ENCODE data around the gene MBD3L2.
"Not testable (repeated sequence)": the region's sequence is repeated elsewhere in the genome, so short reads cannot be mapped to it uniquely, and the experiment has no call there.

The MBD3L2 gene

GRCh38 chr19:7059977-7060376 is 10.9 kb downstream of the MBD3L2 start:
- not testable (repeated sequence) for DNase-seq (ENCODE audit: low read depth in 2 of 3, low spot score in 1 of 3)

GRCh38 chr19:7063339-7063738 is 14.2 kb downstream of the MBD3L2 start:
- DNase-seq (ENCODE audit: low read depth in 2 of 3, low spot score in 1 of 3): no peak

GRCh38 chr19:7063764-7064418 is 14.8 kb downstream of the MBD3L2 start:
- DNase-seq (ENCODE audit: low read depth in 2 of 3, low spot score in 1 of 3): no peak

DNA sequence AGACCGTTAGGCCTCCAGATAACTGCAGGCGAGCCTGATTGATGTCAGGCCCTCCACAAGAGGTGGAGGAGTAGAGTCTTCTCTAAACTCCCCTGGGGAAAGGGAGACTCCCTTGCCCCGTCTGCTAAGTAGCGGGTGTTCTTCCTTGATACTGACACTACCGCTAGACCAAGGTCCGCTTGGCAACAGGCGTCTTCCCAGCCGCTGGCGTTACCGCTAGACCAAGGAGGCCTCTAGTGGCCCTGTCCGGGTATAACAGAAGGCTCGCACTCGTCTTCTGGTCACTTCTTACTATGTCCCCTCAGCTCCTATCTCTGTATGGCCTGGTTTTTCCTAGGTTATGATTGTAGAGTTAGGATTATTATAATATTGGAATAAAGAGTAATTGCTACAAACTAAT is 18.0 kb downstream of the MBD3L2 start:
- not testable (repeated sequence) for DNase-seq (ENCODE audit: low read depth in 2 of 3, low spot score in 1 of 3)

DNA sequence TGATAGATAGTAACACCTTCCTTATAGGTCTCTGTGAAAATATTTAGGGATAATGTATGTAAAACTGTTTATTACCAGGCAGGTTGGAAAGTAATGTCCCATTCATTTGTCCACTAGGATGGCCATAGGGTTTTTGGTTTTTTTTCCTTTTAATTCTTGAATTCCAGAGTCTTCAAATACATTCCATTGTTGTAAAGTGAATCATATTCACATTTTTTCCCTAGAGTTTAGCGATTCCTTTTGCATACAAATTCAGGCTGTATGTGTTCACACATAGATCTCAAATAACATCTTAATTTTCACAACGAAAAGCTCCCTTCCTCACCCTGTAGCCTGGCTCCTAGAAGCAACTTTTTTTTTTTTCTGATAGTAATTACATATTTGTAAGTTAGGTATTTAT is 18.6 kb downstream of the MBD3L2 start:
- DNase-seq (ENCODE audit: low read depth in 2 of 3, low spot score in 1 of 3): no peak

DNA sequence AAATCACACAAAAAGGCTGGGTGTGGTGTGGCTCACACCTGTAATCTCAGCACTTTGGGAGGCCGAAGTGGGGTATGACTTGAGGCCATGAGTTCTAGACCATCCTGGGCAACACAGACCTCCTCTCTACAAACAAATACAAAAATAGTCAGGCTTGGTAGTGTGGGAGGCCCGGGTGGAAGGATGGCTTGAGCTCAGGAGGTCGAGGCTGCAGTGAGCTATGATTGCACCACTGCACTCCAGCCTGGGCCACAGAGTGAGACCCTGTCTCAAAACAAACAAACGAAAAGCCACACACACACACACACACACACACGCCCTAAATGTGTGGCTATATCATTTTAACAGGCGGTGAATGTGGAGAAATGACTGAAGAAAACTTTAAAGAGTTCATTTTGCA is 19.5 kb downstream of the MBD3L2 start:
- no peak for DNase-seq (ENCODE audit: low read depth in 2 of 3, low spot score in 1 of 3)

DNA sequence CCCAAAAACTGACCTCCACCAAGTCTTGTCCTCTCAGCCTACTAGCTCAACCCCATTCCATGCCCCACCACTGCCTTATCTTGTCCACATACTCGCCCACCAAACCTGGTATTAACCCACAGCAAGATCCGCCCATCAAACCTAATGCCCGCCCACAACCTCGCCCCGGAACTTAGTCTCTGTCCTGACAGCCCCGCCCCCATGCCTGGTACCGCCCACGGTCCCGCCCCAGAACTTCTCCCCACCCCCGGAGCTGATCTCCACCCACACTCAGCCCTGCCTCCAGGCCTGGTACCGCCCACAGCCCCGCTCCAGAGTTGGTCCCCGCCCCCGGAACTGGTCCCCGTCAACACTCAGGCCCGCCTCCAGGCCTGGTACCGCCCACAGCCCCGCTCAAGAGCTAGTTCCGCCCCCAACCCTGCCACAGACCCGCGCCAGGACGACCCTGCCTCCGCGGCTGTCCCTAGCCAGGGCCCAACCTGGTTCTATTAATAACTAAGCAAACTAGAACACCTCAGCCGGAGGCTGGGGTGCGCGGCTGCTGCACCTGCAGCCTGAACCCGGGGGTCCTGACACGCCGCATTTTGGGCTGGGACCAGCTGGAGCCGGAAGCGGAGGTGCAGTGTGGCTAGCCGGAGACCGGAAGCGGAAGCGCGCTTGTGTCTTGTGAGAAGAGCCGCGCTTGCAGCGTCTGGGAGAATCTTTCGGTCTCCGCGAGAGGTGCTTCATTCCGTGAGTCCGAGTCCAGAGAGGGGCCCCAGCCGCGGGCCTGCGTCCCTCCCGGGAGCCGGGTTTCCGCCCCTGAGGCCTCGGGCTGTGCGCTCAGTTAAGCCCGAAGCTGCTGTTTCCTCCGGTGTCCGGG is 20.2 kb downstream of the MBD3L2 start, which contains the start of gene ZNF557:
Gene ZNF557 (plus strand): TSS at position 662 of the 862 bp plus-strand sequence. CDS start 5,372 bp downstream, outside the sequence.
- DNase-seq (ENCODE audit: low read depth in 2 of 3, low spot score in 1 of 3): peak; percentile 98 to 99 (median 99)

DNA sequence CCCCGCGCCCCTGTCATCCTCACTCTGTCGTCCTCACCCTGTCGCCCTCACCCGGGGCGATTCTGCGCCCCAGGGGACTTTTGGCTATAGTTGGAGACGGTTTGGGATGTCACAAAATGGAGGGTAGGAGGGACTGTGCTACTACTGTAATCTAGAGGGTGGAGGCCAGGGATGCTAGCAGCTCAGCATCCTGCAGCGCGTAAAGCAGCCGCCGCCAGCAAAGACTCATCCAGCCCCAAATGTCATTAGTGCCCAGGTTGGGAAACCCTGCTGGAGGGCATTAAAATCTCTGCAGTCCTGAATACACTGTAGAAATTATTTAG is 20.7 kb downstream of the MBD3L2 start:
- no peak for DNase-seq (ENCODE audit: low read depth in 2 of 3, low spot score in 1 of 3)

DNA sequence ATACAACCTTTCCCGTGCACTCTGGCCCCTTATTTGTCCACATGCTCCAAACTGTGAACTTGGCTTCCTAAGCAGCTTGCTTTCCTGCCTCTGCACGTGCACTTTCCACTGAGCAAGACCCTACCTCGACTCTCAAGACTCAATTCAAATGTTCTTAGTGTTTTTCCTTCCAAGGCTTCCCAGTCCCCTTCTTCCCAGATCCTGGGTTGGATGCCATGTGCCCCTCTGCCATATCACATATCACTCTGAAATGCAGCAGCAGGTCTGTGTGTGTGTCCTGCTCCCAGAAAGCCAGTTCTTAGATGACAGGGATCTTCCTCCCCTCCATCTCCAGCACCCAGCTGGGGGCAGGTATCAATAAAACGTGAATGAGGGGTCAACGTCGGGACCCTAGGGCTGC is 23.4 kb downstream of the MBD3L2 start:
- no peak for DNase-seq (ENCODE audit: low read depth in 2 of 3, low spot score in 1 of 3)

DNA sequence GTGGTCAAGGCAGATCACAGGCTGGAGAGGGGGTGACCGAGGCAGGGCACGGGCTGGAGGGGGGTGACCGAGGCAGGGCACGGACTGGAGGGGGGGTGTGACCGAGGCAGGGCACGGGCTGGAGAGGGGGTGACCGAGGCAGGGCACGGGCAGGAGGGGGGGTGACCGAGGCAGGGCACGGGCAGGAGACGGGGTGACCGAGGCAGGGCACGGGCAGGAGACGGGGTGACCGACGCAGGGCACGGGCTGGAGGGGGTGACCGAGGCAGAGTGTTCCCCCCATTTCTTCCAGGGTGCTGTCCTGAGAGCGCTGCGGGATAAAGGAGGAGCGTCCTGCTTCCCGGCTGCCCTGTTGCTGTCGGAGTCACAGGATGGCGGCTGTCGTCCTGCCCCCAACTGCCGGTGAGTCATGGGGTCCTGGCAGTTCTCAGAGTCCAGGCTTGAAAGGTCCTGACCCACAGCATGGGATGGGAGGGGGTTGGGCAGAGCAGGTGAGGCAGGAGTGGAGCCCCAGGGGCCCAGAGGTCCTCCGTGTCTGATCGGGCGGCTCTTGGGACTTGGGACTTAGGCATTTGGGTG is 25.7 kb downstream of the MBD3L2 start:
- no peak for DNase-seq (ENCODE audit: low read depth in 2 of 3, low spot score in 1 of 3)

GRCh38 chr19:7076151-7076550 is 27.0 kb downstream of the MBD3L2 start:
- DNase-seq (ENCODE audit: low read depth in 2 of 3, low spot score in 1 of 3): no peak

DNA sequence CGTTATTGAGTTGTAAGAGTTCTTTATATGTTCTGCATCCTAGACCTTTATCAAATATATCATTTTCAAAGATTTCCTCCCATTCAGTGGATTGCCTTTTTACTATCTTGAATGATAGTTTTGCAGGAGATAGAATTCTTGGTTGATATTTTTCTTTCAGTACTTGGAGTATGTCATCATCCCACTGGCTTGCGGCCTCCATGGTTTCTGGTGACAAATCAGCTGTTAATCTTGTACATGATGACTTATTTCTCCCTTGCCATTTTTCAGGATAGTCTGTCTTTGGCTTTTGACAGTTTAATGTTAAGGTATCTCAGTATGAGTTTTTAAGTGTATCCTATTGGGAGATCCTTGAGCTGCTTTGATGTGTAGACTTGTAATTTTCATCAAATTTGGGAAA is 28.9 kb downstream of the MBD3L2 start:
- no peak for DNase-seq (ENCODE audit: low read depth in 2 of 3, low spot score in 1 of 3)

DNA sequence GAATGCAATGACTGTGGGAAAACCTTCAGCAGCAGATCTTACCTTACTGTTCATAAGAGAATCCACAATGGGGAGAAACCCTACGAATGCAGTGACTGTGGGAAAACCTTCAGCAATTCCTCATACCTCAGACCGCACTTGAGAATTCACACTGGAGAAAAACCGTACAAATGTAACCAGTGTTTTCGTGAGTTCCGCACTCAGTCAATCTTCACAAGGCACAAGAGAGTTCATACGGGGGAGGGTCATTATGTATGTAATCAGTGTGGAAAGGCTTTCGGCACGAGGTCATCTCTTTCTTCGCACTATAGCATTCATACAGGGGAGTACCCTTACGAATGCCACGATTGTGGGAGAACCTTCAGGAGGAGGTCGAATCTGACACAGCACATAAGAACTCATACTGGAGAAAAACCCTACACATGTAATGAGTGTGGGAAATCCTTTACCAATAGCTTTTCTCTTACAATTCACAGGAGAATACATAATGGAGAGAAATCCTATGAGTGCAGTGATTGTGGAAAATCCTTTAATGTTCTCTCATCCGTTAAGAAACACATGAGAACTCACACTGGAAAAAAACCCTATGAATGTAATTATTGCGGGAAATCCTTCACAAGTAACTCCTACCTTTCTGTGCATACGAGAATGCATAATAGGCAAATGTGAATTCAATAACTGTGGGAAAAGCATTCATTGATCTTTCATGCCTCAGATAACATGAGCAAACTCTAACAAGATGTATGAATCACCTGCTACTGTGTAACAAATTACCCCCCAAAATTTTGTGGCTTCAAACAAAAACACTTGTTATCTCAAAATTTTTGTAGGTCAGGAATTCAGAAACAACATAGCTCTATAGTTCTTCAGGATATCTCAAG is 34.2 kb downstream of the MBD3L2 start:
- DNase-seq (ENCODE audit: low read depth in 2 of 3, low spot score in 1 of 3): no peak

DNA sequence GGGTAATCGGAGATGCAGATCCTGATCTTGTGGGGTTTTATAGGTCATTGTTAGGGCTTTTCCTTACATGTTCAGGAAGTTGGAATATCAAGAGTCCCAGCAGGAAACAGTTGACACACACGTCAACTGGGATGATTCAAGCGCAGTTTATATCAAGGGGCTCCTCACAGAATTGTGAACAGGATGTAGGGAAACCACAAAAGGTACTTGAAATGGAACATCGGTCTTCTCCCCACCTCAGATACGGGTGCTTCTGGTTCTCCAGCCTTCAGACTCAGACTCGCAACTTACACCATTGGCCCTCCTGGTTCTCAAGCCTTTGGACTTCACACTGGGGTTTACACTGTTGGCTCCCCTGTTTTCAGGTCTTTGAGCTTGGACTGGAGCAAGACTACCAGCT is 39.9 kb downstream of the MBD3L2 start:
- no peak for DNase-seq (ENCODE audit: low read depth in 2 of 3, low spot score in 1 of 3)

GRCh38 chr19:7098096-7098495 is 49.0 kb downstream of the MBD3L2 start:
- DNase-seq (ENCODE audit: low read depth in 2 of 3, low spot score in 1 of 3): no peak

DNA sequence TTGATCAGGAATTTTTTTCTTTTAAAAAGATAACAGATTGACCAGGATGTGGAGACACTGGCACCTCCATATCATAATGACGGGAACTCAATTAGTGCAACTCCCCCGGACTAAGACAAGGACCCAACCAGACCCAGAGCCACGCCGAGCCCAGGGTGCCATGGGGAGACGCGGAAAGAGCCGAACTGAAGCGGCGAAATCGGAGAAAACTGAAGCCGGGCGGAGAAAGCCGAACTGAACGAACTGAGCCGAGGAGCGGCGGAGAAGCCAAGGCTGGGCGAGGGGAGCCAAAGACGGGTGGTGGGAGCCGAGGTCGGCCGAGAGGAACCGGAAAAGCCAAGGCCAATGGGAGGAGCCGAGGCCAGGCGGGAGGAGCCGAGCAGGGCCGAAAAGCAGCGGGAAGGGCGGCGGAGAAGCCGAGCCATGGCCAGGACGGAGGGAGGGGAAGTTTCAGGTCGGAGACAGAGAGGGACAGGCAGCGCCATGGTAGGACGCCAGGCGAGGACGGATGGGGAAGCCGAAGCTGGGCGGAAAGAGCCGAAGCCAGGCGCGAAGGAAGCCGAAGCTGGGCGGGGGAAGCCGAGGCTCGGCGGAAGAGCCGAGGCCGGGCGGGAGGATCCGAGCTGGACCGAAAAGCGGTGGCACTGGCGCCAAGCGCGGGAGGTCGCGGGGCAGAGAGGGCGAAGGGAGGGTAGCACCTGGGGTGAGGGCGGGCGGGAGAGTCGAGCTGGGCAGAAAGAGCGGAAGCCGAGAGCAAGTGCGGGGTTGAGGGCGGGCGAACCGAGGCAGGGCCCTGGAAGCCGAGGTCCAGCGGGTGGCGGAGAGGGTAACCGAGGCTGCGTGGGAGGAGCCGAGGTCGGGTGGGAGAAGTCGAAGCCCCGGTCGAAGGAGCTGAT is 49.8 kb downstream of the MBD3L2 start:
- peak; percentile 84 to 85 (median 85) for DNase-seq (ENCODE audit: low read depth in 2 of 3, low spot score in 1 of 3)

DNA sequence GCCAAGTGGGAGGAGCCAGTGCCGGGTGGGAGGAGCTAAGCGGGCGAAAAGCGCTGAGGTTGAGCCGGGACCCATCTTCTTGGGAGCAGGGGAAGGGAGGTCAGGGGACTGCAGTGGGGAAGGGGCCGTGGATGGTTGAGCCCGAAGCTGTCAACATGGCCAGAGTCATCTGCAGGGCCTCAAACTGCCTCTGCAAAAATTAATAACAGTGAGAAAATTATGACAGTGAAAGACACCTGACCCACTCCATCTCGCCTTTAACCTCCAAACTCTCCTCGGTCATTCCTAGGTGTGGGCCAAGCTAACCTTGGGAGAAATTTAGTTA is 50.4 kb downstream of the MBD3L2 start:
- peak in 1 of 3 donors; percentile 83 for DNase-seq (ENCODE audit: low read depth in 2 of 3, low spot score in 1 of 3)
